Measurements from ENCODE around the gene PSG6.
"Not testable (repeated sequence)": the region's sequence is repeated elsewhere in the genome, so short reads cannot be mapped to it uniquely, and the experiment has no call there.

PSG6 gene

DNA sequence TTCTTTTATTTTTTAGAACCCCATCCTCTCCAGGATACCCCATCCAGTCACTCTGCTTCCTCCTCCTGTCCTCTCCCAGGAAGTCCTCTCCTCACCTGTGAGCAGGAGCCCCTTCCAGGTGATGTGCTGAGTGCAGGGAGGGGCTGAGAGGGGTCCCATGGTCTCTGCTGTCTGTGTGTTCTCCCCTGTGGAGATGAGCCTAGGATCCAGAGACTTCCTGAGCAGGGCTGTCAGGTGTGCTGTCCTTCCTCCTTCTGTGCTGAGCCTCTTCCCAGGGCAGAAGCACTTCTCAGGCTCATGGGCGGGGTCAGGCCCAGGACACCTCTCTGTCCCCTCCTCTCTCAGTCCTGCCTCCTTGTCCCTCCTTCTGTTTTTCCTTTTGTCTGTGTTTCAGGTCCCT, at the start of gene PSG6:
Gene PSG6, minus strand, starts transcription at position 261 of the 400 bp plus-strand sequence. Its CDS starts 102 bp downstream, at position 159.
- in situ Hi-C loops (cut with MboI; ENCODE audit: low sequenced_read_pairs), result not testable (repeated sequence)

DNA sequence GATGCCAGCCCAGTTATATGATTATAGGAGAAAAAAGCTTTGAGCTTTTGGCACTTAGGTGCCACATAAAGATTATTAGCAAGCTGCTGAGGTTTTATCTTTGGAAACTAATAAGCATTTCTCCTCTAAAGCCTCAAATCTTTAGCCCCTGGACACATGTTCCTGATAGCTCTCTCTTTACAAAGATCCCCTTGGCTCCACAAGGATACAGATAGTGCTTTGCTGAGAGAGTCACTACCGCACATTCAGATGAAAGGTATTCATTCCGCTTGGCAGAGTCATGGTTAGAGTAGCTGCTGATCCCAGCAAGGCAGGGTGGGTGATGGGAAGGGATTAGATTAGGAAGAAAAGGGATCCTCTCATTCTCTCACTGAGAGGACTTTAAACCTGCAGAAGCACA, 47.5 kb upstream of the PSG6 start:
- in situ Hi-C loops (cut with MboI; ENCODE audit: low sequenced_read_pairs), result no loop called here

DNA sequence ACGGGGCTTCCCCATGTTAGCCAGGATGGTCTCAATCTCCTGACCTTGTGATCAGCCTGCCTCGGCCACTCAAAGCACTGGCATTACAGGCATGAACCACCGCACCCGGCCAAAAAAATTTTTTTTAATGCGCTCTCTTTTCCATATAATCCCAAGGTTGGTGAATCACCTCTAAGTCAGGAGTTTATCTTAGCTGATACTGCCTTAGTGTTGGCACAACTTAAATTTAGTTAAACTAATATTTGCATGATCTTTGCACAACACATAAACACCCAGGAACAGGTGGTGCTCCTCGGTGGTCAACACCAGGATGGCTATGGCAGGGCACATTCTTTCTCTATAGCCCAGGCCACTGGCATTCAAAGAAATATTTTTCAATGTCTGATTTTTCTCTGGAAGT, 43.4 kb upstream of the PSG6 start:
- in situ Hi-C loops (cut with MboI; ENCODE audit: low sequenced_read_pairs), result no loop called here

DNA sequence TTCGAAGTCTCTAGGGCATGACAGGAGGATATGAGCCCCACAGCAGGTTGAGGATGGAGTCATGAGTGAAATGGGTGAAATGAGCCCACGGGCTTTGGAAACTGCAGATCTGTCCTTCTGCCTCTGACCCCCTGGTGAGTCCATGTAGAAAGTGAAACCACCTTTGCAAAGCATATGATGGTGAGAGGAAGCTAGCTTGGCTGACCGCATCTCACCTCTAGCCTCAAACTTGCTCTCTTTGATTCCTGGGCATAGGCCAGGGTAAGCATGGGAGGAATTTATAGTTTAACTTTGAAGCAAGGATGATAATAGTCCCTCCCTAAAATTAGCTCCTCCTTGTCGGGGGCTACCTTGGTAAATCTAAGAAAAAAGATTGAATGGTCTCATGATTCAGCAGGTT, 34.4 kb upstream of the PSG6 start:
- in situ Hi-C loops (cut with MboI; ENCODE audit: low sequenced_read_pairs), result not testable (repeated sequence)

DNA sequence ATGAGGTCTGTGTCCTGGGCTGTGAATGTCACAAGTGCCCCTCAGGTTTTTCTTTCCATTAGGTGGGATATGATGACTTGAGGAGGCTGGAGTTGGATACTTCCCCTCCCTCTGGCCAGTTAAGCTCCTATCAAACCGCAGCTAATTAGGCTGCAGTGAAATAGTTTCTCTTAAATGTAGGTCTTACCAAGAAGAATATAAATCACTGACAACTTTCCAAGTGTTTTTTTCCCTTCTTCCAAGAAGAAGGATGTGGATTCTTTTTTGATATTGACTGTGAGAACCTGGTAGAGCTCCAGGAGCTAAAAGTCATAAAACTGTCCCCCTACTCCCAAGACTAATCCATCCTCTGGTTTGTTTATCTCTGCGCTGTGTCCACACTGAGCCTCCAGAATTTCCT, 33.8 kb upstream of the PSG6 start:
- in situ Hi-C loops (cut with MboI; ENCODE audit: low sequenced_read_pairs), result not testable (repeated sequence)

DNA sequence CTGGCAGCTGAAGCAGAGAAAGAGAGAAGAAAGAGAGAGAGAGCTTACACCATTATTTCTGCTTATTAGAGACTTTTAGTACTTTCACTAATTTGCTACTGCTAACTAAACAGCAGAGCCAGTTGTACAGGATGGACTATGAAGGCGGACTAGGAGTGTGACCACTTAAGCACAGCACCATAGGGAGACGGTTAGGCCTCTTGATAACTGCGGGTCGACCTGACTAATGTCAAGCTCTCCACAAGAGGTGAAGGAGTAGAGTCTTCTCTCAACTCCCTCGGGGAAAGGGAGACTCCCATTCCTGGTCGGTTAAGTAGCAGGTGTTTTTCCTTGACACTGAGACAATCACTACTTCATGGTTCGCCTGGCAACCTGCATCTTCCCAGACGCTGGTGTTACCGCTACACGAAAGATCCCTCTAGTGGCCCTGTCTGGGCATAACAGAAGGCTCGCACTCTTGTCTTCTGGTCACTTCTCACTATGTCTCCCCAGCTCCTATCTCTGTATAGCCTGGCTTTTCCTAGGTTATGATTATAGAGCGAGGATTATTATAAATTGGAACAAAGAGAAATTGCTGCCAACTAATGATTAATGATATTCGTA, 24.6 kb upstream of the PSG6 start:
- in situ Hi-C loops (cut with MboI; ENCODE audit: low sequenced_read_pairs), result no loop called here

DNA sequence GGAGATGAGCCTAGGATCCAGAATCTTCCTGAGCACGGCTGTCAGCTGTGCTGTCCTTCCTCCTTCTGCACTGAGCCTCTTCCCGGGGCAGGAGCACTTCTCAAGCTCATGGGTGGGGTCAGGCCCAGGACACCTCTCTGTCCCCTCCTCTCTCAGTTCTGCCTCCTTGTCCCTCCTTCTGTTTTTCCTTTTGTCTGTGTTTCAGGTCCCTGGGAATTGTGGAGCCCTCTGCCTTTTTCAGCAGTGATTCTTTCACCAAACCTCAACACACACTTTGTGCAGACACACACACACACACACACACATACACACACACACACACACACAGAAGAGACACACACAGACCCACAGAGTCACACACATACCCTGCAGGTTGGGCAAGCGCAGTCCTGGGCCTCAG, 19.4 kb upstream of the PSG6 start, which contains the start of gene PSG7:
Gene PSG7, minus strand, starts transcription at position 101 of the 400 bp plus-strand sequence. CDS start 131 bp downstream, outside the sequence.
- in situ Hi-C loops (cut with MboI; ENCODE audit: low sequenced_read_pairs), result not testable (repeated sequence)

DNA sequence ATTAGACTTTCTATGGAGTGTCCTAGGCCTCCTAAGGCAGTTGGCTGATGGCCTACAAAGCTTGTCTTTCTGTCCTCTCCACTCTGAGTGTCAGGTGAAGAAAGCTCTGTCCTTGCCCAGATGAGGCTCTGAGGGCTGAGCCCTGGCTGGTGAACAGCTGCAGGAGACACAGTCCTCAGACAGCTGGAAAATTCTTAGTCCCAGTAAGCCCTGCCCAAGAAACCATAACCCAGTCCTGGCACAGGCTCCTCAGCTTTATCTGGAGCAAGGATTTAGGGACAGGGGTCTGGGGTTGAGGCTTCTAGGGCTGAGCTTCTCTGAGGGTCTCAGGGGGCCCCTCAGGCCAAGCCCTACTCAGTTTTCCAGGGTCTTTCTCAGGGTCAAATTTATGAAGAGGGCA, 17.0 kb upstream of the PSG6 start:
- in situ Hi-C loops (cut with MboI; ENCODE audit: low sequenced_read_pairs), result not testable (repeated sequence)

DNA sequence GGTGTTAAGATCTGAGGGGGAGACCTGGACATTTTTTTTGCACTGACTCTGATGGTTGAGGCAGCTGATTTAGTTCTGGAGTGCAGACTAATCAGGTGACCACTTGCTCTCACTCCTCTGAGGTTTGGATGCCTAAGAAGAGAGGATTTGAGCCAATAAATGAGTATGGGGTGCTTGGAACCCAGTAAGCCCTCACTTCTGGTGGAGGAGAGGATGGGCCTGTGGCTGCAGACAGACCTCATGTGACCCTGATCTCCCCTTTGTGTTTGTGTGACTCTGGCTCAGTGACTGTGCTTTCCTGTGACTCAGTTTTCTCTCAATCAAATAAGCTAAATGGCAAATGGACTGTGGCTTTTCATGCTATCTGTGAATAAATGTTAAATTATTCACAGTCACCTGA, 16.5 kb upstream of the PSG6 start:
- in situ Hi-C loops (cut with MboI; ENCODE audit: low sequenced_read_pairs), result not testable (repeated sequence)

DNA sequence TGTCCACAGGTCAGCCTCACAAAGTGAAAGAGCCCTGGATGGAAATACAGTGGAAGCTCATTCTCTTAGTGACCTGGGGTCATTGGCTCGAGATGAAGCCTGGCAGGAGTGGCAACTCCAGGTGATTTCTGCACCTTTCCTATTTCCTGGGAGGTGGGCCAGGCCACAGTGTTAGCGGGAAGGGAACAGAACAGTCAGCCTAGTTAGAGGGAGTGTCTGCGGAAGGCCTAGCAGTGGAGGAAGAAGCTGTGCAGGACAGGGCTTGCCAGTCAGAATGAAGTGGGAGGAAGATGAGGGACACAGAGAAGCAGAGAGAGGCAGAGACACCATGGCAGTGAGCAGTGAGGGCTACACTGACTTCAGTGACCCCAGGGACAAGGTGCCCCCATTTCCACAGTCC, 15.7 kb upstream of the PSG6 start:
- in situ Hi-C loops (cut with MboI; ENCODE audit: low sequenced_read_pairs), result not testable (repeated sequence)

DNA sequence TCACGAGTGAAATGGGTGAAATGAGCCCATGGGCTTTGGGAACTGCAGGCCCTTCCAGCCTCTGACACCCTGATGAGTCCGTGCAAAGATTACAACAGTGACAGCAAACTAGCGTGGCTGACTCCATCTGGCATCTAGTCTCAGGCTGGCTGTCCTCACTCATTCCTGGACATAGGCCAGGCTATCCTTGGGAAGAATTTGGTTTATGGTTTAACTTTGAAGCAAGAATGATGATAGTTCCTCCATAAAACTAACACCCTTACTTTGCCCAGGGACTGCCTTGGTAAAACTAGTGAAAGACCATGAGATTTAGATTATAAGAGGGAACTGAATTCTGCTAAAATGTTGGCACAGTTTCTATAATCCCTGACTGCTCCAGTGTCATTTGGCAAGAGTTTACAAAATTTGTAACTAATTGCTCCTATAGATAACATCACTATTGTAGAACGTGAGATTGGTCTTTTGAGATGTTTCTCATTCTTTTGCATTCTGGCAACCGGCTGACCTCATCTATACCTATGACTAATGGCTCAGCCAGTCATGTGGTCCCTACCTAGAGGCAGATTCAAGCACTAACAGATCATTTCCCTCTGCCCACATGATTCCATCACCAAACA, 14.9 kb upstream of the PSG6 start:
- in situ Hi-C loops (cut with MboI; ENCODE audit: low sequenced_read_pairs), result not testable (repeated sequence)

DNA sequence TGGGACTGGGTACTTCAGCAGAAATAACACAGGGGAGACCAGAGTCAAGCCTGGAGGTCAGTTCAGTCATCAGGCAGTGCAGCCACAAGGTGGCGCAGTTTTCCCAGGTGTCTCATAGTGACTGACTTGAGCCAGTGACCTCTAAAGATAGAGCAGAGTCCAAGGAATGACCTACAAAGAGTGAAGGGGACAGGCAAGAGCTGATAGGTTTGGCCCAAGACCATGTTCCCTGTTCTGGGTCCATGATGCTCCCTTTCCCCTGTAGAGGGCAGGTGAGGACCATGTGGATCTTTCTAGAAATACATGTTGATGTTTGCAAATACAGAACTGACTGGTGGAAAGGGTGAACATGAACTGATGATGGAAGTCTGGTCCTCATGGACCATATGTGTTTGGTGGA, 12.5 kb upstream of the PSG6 start:
- in situ Hi-C loops (cut with MboI; ENCODE audit: low sequenced_read_pairs), result not testable (repeated sequence)

DNA sequence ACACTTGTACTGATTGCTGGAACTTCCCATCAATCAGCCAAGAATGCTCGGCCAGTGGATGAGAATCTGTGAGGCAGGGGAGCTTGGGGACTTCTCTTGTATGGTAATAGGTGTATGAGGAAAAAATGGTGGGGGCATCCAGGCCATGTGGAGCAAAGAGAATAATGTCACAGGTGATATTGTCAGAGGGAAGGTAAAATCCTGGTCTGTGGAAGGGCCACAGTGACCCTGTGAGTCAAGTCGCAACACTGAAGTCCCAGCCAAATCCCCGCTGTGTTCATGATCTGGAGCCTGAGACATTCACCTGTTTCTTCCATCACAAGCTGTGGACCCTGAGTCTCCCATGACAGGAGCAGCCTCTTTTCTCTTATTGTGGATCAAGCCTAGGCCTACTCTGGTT, 11.2 kb upstream of the PSG6 start:
- in situ Hi-C loops (cut with MboI; ENCODE audit: low sequenced_read_pairs), result no loop called here

DNA sequence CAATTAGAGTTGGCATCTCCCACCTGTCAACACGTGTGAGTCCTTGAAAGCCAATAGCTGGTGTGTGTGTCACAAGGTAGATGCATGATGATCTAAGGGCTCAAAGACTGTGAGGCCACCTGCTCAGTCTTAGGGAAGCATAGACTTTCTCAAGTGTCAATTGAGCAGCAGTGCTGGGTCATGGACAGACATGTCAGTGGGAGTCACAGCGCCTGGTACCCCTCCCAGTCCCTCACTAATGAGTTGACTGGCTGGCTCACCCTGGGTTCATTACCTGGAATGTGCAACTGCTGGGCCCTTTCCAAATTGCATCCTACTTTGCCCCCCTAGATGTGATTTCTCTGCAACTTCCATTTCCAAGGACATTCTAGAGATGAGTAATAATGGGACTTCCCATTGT, 9.1 kb upstream of the PSG6 start:
- in situ Hi-C loops (cut with MboI; ENCODE audit: low sequenced_read_pairs), result no loop called here

DNA sequence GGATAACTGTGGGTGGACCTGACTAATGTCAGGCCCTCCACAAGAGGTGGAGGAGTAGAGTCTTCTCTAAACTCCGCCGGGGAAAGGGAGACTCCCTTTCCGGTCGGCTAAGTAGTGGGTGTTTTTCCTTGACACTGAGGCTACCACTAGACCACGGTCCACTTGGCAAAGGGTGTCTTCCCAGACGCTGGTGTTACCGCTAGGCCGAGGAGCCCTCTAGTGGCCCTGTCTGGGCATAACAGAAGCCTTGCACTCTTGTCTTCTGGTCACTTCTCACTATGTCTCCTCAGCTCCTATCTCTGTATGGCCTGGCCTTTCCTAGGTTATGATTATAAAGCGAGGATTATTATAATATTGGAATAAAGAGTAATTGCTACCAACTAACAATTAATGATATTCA, 5.4 kb upstream of the PSG6 start:
- in situ Hi-C loops (cut with MboI; ENCODE audit: low sequenced_read_pairs), result not testable (repeated sequence)

DNA sequence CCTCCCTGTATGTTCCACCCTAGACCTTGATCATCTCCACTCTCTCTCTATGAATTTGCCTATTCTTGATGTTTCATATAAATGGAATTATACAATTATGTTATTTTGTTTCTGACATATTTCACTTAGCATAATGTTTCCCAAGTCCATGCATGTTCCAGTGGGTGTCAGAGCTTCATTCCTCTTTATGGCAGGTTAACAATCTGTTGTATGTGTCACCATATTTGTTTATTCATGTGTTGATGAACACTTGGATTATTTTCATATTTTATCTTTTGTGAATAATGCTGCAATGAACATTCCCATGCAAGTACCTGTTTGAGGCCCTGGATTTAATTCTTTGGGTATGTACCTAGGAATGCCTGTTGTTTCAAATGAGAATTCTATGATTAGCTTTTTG, 3.3 kb upstream of the PSG6 start:
- in situ Hi-C loops (cut with MboI; ENCODE audit: low sequenced_read_pairs), result not testable (repeated sequence)

DNA sequence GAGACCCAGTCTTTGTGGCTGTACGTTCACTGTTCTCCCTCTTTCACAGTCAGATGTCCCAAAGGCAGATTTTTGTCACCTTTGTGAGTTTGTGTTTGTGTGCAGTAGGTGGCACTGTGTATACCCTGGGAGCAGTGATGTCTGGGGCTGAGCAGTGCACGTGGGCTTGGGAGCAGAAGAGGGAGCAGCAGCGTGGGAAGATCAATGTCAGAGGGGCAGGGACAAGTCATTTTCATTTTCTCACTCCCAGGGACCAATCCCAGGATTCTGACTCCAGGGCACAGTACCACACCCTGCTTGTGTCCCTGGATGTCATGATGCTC, 2.0 kb upstream of the PSG6 start:
- in situ Hi-C loops (cut with MboI; ENCODE audit: low sequenced_read_pairs), result no loop called here

DNA sequence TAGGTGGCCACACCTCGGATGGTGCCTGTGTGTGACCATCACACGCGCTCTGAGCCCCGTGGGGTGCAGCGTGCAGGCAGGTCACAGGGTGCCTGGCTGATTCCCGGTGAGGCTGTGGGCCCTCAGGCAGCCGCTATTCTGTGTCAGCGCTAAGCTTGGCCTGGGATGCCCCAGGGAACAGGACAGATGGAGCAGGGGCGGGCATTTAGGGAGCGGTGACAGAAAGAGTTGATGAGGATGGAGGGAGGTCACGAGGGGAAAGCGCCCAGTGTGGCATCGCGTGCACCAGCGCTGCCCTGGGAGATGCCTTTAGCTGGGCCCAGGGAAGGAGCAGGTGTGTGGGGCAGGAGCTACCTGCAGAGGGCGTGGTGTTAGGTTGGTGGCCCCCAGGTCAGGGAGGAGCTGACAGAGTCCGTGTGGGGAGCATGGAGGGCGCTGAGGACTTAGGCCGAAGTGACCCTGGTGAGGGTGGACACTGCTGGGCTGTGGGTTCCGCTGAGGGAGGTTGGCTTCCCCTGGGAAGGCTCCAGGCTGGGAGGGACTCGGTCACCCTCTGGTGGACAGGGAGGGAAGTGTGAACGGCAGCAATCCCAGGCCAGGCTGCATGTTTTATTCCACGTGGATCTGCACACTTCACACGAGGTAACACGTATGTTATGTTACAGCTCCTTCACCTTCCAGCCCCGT, 1.5 kb upstream of the PSG6 start:
- in situ Hi-C loops (cut with MboI; ENCODE audit: low sequenced_read_pairs), result not testable (repeated sequence)

DNA sequence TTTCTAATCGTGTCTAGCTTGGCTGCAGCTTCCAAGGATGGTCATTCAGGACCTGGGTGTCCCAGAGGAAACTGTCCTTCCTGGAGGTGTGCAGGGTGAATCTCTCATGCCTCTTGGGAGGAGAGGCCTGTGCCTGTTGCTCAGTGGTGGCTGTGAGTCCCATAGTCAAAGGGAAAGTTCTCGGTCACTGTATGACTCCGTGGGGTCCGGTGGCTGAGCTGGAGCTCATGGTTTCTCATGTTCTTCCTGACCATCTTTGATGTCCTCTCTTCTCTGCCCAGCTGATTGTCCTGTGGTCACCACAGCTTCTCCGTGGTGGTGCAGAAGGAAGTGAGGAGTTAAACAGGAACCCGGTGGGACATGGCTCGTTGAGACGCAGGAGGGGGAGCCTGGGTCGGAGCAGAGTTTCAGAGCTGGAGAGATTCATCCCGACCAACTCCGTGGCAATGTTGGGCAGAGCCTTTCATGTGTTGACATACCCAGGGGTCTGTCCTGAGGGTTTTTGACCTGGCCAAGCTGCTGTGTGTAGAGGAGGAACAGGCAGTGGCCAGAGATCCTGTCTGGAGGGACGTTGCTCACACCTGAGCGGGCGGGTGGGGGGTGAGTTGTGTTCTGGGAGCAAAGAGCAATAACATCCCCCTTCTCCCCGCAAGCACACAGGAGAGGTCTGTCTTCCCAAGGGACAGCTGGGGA, 829 bp upstream of the PSG6 start:
- in situ Hi-C loops (cut with MboI; ENCODE audit: low sequenced_read_pairs), result not testable (repeated sequence)

DNA sequence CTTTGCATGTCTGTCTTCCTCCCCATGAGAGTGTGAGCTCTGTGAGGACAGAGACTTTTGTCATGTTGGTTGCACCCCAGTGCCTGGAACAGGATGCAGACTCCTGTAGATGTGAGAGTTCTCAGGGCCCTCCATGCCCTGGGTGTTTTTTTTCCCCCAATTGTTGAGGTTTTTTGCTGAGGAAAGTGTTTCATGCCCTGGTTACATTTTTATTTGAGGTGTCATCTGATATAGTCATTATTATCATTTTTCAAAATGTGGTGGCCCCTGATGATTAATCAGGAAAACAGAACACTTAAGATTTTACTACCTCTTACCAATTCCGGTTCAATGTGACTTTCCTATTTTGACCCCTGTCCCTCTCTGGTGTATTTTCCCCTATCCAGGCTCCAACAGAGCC, 763 bp downstream of the PSG6 start:
- in situ Hi-C loops (cut with MboI; ENCODE audit: low sequenced_read_pairs), result not testable (repeated sequence)

DNA sequence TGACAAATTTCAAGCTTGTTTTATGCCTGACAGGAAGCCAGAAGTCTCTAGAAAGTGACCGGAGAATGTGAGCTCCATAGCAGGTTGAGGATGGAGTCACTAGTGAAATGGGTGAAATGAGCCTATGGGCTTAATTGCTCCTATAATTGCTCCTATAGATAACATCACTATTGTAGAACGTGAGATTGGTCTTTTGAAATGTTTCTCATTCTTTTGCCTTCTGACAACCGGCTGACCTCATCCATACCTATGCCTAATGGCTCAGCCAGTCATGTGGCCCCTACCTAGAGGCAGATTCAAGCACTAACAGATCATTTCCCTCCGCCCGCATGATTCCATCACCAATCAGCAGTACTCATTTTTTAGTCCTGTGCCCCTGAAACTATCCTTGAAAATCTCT, 4.2 kb downstream of the PSG6 start:
- in situ Hi-C loops (cut with MboI; ENCODE audit: low sequenced_read_pairs), result not testable (repeated sequence)

DNA sequence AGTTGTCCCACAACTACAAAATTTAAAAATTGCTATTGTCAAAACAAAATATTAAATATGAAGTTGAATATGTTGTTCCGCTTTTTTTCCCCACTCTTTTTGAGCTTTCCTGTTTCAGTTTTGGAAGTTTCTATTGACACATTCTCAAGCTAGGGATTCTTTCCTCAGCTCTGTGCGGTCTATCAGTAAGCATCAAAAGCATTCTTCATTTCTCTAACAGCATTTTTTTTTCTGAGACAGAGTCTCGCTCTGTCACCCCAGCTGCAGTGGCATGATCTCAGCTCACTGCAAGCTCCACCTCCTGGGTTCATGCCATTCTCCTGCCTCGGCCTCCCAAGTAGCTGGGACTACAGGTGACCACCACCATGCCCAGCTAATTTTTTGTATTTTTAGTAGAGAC, 4.8 kb downstream of the PSG6 start:
- in situ Hi-C loops (cut with MboI; ENCODE audit: low sequenced_read_pairs), result not testable (repeated sequence)
